Cardiac septum (tissue), 1 donor: ENCODE measurements around the gene TXNDC11. TPM values are rescaled to one million over a fixed set of nuclear protein-coding genes. Genes with fewer than 3 reads are reported as not detected.

Experiments used
- DNase-seq: peaks from one replicate; pipeline ENCODE4 v3.0.0-alpha.2; 2020; ENCODE audit warnings: low spot score
- intact Hi-C: fragments of 100-400 bp; cut with DNase I; formaldehyde crosslinking; loops from one replicate; pipeline ENCODE4 v1.14.0; 2022
- total RNA-seq: library from RNA; stranded (reverse); fragmentation: NEBNext Ultra II Directional; extraction: Animal tissue kit (Norgen Biotek cat#: 25700); gene quantifications from one replicate; pipeline ENCODE4 v1.2.1, GENCODE V29; 2021
- donor health status: DM: no; HTN: no; CAD: no.

Gene TXNDC11
- total RNA-seq, 1 donor from 2014 or later = 27.0 TPM

GRCh38 chr16:11698271-11698689 lies 44.4 kb downstream of the TXNDC11 start:
- DNase-seq = no peak
- intact Hi-C loops = no loop called here

GRCh38 chr16:11697319-11697718 lies 45.3 kb downstream of the TXNDC11 start:
- DNase-seq = no peak
- intact Hi-C loops = no loop called here

GRCh38 chr16:11696266-11697012 lies 46.2 kb downstream of the TXNDC11 start:
- no peak for DNase-seq
- intact Hi-C loops = no loop called here

GRCh38 chr16:11692651-11693050 lies 50.0 kb downstream of the TXNDC11 start:
- intact Hi-C loops = no loop called here
- DNase-seq = no peak

GRCh38 chr16:11692171-11692570 lies 50.5 kb downstream of the TXNDC11 start:
- DNase-seq = no peak
- intact Hi-C loops = no loop called here

- DNase-seq = no peak
- intact Hi-C loops = no loop called here
Observed at GRCh38 chr16:11691771-11692170, 50.9 kb downstream of the TXNDC11 start.

GRCh38 chr16:11691235-11691634 lies 51.4 kb downstream of the TXNDC11 start:
- intact Hi-C loops = no loop called here
- no peak for DNase-seq

GRCh38 chr16:11689031-11689840 lies 53.4 kb downstream of the TXNDC11 start:
- intact Hi-C loops = no loop called here
- no peak for DNase-seq

GRCh38 chr16:11688520-11688886 lies 54.2 kb downstream of the TXNDC11 start:
- intact Hi-C loops = no loop called here
- no peak for DNase-seq

GRCh38 chr16:11687601-11688519 lies 54.8 kb downstream of the TXNDC11 start:
- no peak for DNase-seq
- intact Hi-C loops = no loop called here

GRCh38 chr16:11686713-11687380 lies 55.8 kb downstream of the TXNDC11 start:
- intact Hi-C loops = no loop called here
- DNase-seq = no peak

GRCh38 chr16:11685844-11686618 lies 56.6 kb downstream of the TXNDC11 start:
- no peak for DNase-seq
- intact Hi-C loops = no loop called here

GRCh38 chr16:11684231-11685025 lies 58.2 kb downstream of the TXNDC11 start:
- DNase-seq = no peak
- intact Hi-C loops = no loop called here

GRCh38 chr16:11683145-11683544 lies 59.5 kb downstream of the TXNDC11 start:
- no peak for DNase-seq
- intact Hi-C loops = no loop called here

GRCh38 chr16:11682655-11683096 lies 60.0 kb downstream of the TXNDC11 start:
- intact Hi-C loops = no loop called here
- DNase-seq = no peak

GRCh38 chr16:11681976-11682654 lies 60.5 kb downstream of the TXNDC11 start:
- intact Hi-C loops = no loop called here
- DNase-seq = no peak

- intact Hi-C loops = no loop called here
- peak; percentile 86 for DNase-seq
Observed at GRCh38 chr16:11681556-11681955, 61.1 kb downstream of the TXNDC11 start.
